Adipose tissue (tissue), 3 donors: ENCODE data around the gene GARNL3. TPM values are rescaled to one million over a fixed set of nuclear protein-coding genes. Genes with fewer than 3 reads are reported as not detected.

Source experiments
- H3K27ac ChIP-seq: one replicate; pipeline ENCODE4 v1.5.1; 2013; ENCODE audit warnings: low read depth, low read length
- WGBS, 3 donors: extraction: QIAGEN DNeasy Blood & Tissue Kit; methylation state at CpG; one replicate each; pipeline ENCODE4 v1.1.7; 2013; 5-methylcytosine and 5-hydroxymethylcytosine counted together
- polyA plus RNA-seq, 3 donors: library from polyadenylated mRNA; stranded (reverse); fragments of 200-250 nt; gene quantifications; one replicate each; pipeline ENCODE4 v1.2.3, GENCODE V29; 2013
- donor health status: healthy with polysubstance abuse.
- donor health status: Bipolar disorder and iron deficiency.
- donor health status: healthy.

The GARNL3 gene
- polyA plus RNA-seq, 3 donors, result 2.4 to 7.5 (median 3.0) TPM

- WGBS, 3 donors, result 75 to 84% (median 78%) methylated on average over 8 of the region's 8 CpGs
- no peak overlapping the region for H3K27ac ChIP-seq
These were observed 95.7 kb downstream of the GARNL3 start for GRCh38 chr9:127360250-127360649.

- H3K27ac ChIP-seq, result no peak overlapping the region
- 48 to 54% (median 51%) methylated on average over 2 of the region's 2 CpGs for WGBS, 3 donors
These were observed 96.3 kb downstream of the GARNL3 start for GRCh38 chr9:127360829-127361228.

GRCh38 chr9:127361561-127361960, 97.0 kb downstream of the GARNL3 start:
- 59 to 73% (median 61%) methylated on average over 3 of the region's 3 CpGs for WGBS, 3 donors
- no peak overlapping the region for H3K27ac ChIP-seq

GRCh38 chr9:127362829-127363228, 98.3 kb downstream of the GARNL3 start:
- H3K27ac ChIP-seq, result no peak overlapping the region
- 85 to 94% (median 92%) methylated on average over 7 of the region's 7 CpGs for WGBS, 3 donors

GRCh38 chr9:127365461-127365860, 100.9 kb downstream of the GARNL3 start:
- 85 to 95% (median 93%) methylated on average over 10 of the region's 10 CpGs for WGBS, 3 donors
- no peak overlapping the region for H3K27ac ChIP-seq

GRCh38 chr9:127366594-127366993, 102.0 kb downstream of the GARNL3 start:
- no peak overlapping the region for H3K27ac ChIP-seq
- WGBS, 3 donors, result 87 to 94% (median 90%) methylated on average over 7 of the region's 7 CpGs

GRCh38 chr9:127368852-127369402, 104.4 kb downstream of the GARNL3 start:
- no peak overlapping the region for H3K27ac ChIP-seq
- WGBS, 3 donors, result 31 to 72% (median 42%) methylated on average over 6 of the region's 6 CpGs

GRCh38 chr9:127369428-127369827, 104.9 kb downstream of the GARNL3 start:
- WGBS, 3 donors, result 90 to 95% (median 93%) methylated on average over 8 of the region's 8 CpGs

GRCh38 chr9:127370147-127370579, 105.6 kb downstream of the GARNL3 start:
- WGBS, 3 donors, result 38 to 75% (median 43%) methylated on average over 7 of the region's 7 CpGs

More at GRCh38 chr9:127369428-127369827, 104.9 kb downstream of the GARNL3 start:
- H3K27ac ChIP-seq, result no peak overlapping the region

GRCh38 chr9:127370672-127371648, 106.4 kb downstream of the GARNL3 start:
- no peak overlapping the region for H3K27ac ChIP-seq
- 84 to 89% (median 87%) methylated on average over 13 of the region's 13 CpGs for WGBS, 3 donors

More at GRCh38 chr9:127370147-127370579, 105.6 kb downstream of the GARNL3 start:
- no peak overlapping the region for H3K27ac ChIP-seq

GRCh38 chr9:127380479-127380878, 115.9 kb downstream of the GARNL3 start:
- 93 to 96% (median 94%) methylated on average over 3 of the region's 3 CpGs for WGBS, 3 donors
- no peak overlapping the region for H3K27ac ChIP-seq

GRCh38 chr9:127382541-127382940, 118.0 kb downstream of the GARNL3 start:
- H3K27ac ChIP-seq, result no peak overlapping the region

GRCh38 chr9:127384016-127384730, 119.6 kb downstream of the GARNL3 start:
- WGBS, 3 donors, result 87 to 92% (median 87%) methylated on average over 11 of the region's 11 CpGs
- H3K27ac ChIP-seq, result no peak overlapping the region

More at GRCh38 chr9:127382541-127382940, 118.0 kb downstream of the GARNL3 start:
- 81 to 88% (median 87%) methylated on average over 2 of the region's 2 CpGs for WGBS, 3 donors

- 82 to 94% (median 87%) methylated on average over 13 of the region's 13 CpGs for WGBS, 3 donors
- no peak overlapping the region for H3K27ac ChIP-seq
These were observed 120.3 kb downstream of the GARNL3 start for GRCh38 chr9:127384901-127385300.

- 68 to 91% (median 80%) methylated on average over 4 of the region's 4 CpGs for WGBS, 3 donors
- no peak overlapping the region for H3K27ac ChIP-seq
These were observed 121.7 kb downstream of the GARNL3 start for GRCh38 chr9:127386249-127386648.

GRCh38 chr9:127386981-127387380, 122.4 kb downstream of the GARNL3 start:
- no peak overlapping the region for H3K27ac ChIP-seq
- 90 to 94% (median 93%) methylated on average over 10 of the region's 10 CpGs for WGBS, 3 donors

GRCh38 chr9:127388037-127388855, 123.7 kb downstream of the GARNL3 start:
- WGBS, 3 donors, result 37 to 62% (median 40%) methylated on average over 10 of the region's 10 CpGs
- H3K27ac ChIP-seq, result no peak overlapping the region

GRCh38 chr9:127388856-127389238, 124.3 kb downstream of the GARNL3 start:
- WGBS, 3 donors, result 57 to 66% (median 63%) methylated on average over 6 of the region's 6 CpGs

More at GRCh38 chr9:127388856-127389238, 124.3 kb downstream of the GARNL3 start:
- H3K27ac ChIP-seq, result no peak overlapping the region
